GM19397 (cell line): ENCODE data around the gene TMEM253.
A peak's percentile ranks its signal among the peaks of the same experiment; 100 is the strongest.

Experiments used
- ATAC-seq: cut with Tn5 transposase; IDR thresholded peaks from one replicate; pipeline ENCODE4 v1.9.1; 2021; ENCODE audit warnings: mild to moderate bottlenecking, moderate library complexity; ENCODE audit not compliant: unreplicated experiment

The TMEM253 gene

GRCh38 chr14:21070610-21071224, 30.1 kb upstream of the TMEM253 start:
- no peak for ATAC-seq

GRCh38 chr14:21071225-21072030, 29.4 kb upstream of the TMEM253 start:
- peak; percentile 63 for ATAC-seq

- no peak for ATAC-seq
Measured at GRCh38 chr14:21072031-21072473, 28.8 kb upstream of the TMEM253 start.

GRCh38 chr14:21072781-21073339, 28.0 kb upstream of the TMEM253 start:
- no peak for ATAC-seq

GRCh38 chr14:21073921-21074320, 26.9 kb upstream of the TMEM253 start:
- ATAC-seq = no peak

GRCh38 chr14:21074398-21075272, 26.2 kb upstream of the TMEM253 start:
- ATAC-seq = no peak

GRCh38 chr14:21075719-21076437, 25.0 kb upstream of the TMEM253 start:
- ATAC-seq = no peak

GRCh38 chr14:21077672-21078071, 23.2 kb upstream of the TMEM253 start:
- no peak for ATAC-seq

GRCh38 chr14:21078287-21078686, 22.6 kb upstream of the TMEM253 start:
- ATAC-seq = no peak

- no peak for ATAC-seq
Measured at GRCh38 chr14:21078726-21079125, 22.1 kb upstream of the TMEM253 start.

GRCh38 chr14:21081521-21082142, 19.2 kb upstream of the TMEM253 start:
- ATAC-seq = no peak

- ATAC-seq = no peak
Measured at GRCh38 chr14:21083565-21084325, 17.1 kb upstream of the TMEM253 start.

- no peak for ATAC-seq
Measured at GRCh38 chr14:21084396-21084795, 16.5 kb upstream of the TMEM253 start.

GRCh38 chr14:21084998-21085853, 15.6 kb upstream of the TMEM253 start:
- ATAC-seq = no peak

GRCh38 chr14:21086908-21087293, 14.0 kb upstream of the TMEM253 start:
- no peak for ATAC-seq

GRCh38 chr14:21087294-21088091, 13.4 kb upstream of the TMEM253 start:
- ATAC-seq = no peak

- ATAC-seq = no peak
Measured at GRCh38 chr14:21088687-21089086, 12.2 kb upstream of the TMEM253 start.

GRCh38 chr14:21089271-21089670, 11.6 kb upstream of the TMEM253 start:
- ATAC-seq = no peak
